Measurements from ENCODE around the gene ATAT1.
"Not testable (repeated sequence)": the region's sequence is repeated elsewhere in the genome, so short reads cannot be mapped to it uniquely, and the experiment has no call there.

ATAT1 gene

GRCh38 chr6:30591008-30591407 is 35.7 kb upstream of the ATAT1 start:
- Mint-ChIP-seq H3K4me3 (no peak overlapping the region), H3K27ac (peak overlapping the region; percentile 79 to 92 (median 85)), H3K27me3 (ENCODE audit: low read depth) (no peaks in the 10 kb centered on the region), H3K4me1 (peaks cover 9% of the 10 kb centered on the region), H3K36me3 (ENCODE audit: low read depth) (peaks cover 60% of the 10 kb centered on the region), H3K9me3 (no peaks in the 10 kb centered on the region)
- TF ChIP-seq CTCF (IDR thresholded peaks at IDR 0.05; ENCODE audit: unreplicated experiment in 3 of 3) = no peak

- Mint-ChIP-seq H3K27me3 (ENCODE audit: low read depth) (no peaks in the 10 kb centered on the region), H3K36me3 (ENCODE audit: low read depth) (peaks cover 54% of the 10 kb centered on the region), H3K27ac (peak overlapping the region; percentile 2 to 12 (median 3)), H3K9me3 (no peaks in the 10 kb centered on the region), H3K4me1 (peaks cover 9% of the 10 kb centered on the region), H3K4me3 (no peak overlapping the region)
- TF ChIP-seq CTCF (IDR thresholded peaks at IDR 0.05; ENCODE audit: unreplicated experiment in 3 of 3) = no peak
These were observed 34.4 kb upstream of the ATAT1 start for GRCh38 chr6:30592287-30592686.

DNA sequence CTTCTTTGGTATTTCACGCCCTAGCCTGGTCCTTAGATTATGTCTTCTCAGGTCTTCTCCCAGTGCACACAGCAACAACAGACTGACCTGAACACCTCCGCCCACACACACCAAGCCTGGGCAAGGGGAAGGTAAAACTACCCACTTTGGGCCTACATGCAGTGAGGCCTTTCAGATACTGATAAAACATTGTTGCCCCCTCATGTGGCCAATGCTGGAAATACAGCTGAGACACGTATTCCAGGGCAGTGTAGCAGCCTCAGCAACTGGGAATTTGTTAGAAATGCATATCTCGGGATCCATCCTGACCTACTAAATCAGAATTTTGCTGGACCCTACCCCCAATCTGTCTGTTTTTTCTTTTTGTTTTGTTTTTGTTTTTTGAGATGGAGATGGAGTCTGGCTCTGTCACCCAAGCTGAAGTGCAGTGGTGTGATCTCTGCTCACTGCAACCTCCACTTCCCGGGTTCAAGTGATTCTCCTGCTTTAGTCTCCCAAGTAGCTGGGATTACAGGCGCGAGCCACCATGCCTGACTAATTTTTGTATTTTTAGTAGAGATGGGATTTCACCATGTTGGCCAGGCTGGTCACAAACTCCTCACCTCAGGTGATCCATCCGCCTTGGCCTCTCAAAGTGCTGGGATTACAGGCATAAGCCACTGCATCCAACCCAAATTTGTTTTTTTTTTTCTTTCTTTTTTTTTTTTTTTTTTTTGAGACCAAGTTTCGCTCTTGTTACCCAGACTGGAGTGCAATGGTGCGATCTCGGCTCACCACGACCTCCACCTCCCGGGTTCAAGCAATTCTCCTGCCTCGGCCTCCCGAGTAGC is 29.1 kb upstream of the ATAT1 start:
- Mint-ChIP-seq H3K36me3 (ENCODE audit: low read depth) (peaks cover 38% of the 10 kb centered on the region), H3K27ac (peak overlapping the region in 2 of 3 experiments; percentile 12 to 32)
- not testable (repeated sequence) for H3K4me1 Mint-ChIP-seq; H3K27me3 Mint-ChIP-seq (ENCODE audit: low read depth); H3K9me3 Mint-ChIP-seq; H3K4me3 Mint-ChIP-seq
- peak; percentile 75 to 80 (median 78) for TF ChIP-seq CTCF (IDR thresholded peaks at IDR 0.05; ENCODE audit: unreplicated experiment in 3 of 3)

- Mint-ChIP-seq H3K36me3 (ENCODE audit: low read depth) (peaks cover 49% of the 10 kb centered on the region), H3K4me1 (no peaks in the 10 kb centered on the region), H3K27ac (no peak overlapping the region), H3K27me3 (ENCODE audit: low read depth) (no peaks in the 10 kb centered on the region), H3K4me3 (no peak overlapping the region), H3K9me3 (no peaks in the 10 kb centered on the region)
- TF ChIP-seq CTCF (IDR thresholded peaks at IDR 0.05; ENCODE audit: unreplicated experiment in 3 of 3) = no peak
These were observed 27.6 kb upstream of the ATAT1 start for GRCh38 chr6:30598912-30599624.

DNA sequence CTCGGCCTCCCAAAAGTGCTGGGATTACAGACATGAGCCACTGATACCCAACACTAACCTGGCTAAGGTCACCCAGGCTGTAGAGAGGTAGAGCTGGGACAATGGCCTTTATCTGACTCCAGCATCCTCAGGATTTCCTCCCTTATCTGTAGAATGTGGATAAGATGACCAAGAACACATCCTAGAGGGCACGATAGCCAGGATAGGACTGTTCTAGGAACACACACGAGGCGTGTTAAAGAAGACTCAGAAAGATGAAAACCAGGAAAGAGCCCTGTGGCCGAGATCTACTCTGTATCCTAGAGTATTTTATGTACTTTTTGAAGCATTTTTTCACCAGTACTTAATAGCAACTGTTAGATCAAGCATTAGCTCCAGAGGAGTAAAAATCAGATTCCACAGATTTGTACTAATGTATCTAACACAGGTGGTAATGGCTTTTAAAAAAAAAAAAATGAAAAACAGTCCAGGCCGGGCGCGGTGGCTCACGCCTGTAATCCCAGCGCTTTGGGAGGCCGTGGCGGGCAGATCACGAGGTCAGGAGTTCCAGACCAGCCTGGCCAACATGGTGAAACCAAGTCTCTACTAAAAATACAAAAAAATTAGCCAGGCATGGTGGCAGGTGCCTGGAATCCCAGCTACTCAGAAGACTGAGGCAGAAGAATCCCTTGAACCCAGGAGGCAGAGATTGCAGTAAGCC is 26.9 kb upstream of the ATAT1 start:
- no peak for TF ChIP-seq CTCF (IDR thresholded peaks at IDR 0.05; ENCODE audit: unreplicated experiment in 3 of 3)
- Mint-ChIP-seq H3K4me1 (no peaks in the 10 kb centered on the region), H3K9me3 (no peaks in the 10 kb centered on the region), H3K27ac (no peak overlapping the region), H3K36me3 (ENCODE audit: low read depth) (peaks cover 54% of the 10 kb centered on the region), H3K27me3 (ENCODE audit: low read depth) (no peaks in the 10 kb centered on the region), H3K4me3 (no peak overlapping the region)

Measured in nephron (organoid).